22Rv1 (cell line): ENCODE results near the gene TMEM132D.

Experiments
- ZFX ChIP-seq: fragments of 450-650 bp; IDR thresholded peaks from 2 replicates; pipeline ENCODE4 v1.6.1; 2017; ENCODE audit warnings: antibody characterized with exemption, borderline replicate concordance
- TF ChIP-seq, protein P1 (sequence below): fragments of 450-650 bp; IDR thresholded peaks from 2 replicates; pipeline ENCODE4 v1.5.1; 2017; ENCODE audit warnings: mild to moderate bottlenecking

DNA sequence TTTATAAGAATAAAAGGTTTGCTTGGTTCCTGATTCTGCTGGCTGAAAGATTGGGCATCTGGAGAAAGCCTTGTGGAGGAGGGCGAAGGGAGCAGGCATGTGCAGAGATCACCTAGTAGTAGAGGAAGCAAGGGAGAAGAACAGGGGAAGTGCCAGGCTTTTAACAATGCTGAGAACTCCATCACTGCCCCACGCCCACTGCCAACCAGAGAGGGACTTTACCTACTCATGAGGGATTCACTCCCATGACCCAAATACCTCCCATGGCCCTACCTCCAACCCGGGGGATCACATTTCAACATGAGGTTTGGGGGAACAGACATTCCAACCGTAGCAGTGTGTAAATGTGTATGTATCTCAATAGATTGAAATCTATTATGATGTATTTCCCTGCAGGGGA is 690.3 kb downstream of the TMEM132D start:
- TF ChIP-seq, protein P1, sequence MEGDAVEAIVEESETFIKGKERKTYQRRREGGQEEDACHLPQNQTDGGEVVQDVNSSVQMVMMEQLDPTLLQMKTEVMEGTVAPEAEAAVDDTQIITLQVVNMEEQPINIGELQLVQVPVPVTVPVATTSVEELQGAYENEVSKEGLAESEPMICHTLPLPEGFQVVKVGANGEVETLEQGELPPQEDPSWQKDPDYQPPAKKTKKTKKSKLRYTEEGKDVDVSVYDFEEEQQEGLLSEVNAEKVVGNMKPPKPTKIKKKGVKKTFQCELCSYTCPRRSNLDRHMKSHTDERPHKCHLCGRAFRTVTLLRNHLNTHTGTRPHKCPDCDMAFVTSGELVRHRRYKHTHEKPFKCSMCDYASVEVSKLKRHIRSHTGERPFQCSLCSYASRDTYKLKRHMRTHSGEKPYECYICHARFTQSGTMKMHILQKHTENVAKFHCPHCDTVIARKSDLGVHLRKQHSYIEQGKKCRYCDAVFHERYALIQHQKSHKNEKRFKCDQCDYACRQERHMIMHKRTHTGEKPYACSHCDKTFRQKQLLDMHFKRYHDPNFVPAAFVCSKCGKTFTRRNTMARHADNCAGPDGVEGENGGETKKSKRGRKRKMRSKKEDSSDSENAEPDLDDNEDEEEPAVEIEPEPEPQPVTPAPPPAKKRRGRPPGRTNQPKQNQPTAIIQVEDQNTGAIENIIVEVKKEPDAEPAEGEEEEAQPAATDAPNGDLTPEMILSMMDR: no peak
- no peak for TF ChIP-seq ZFX
